SK-N-SH (cell line): ENCODE data around the gene SOAT2. TPM values are rescaled to one million over a fixed set of nuclear protein-coding genes. Genes with fewer than 3 reads are reported as not detected.
"Not testable (repeated sequence)": the region's sequence is repeated elsewhere in the genome, so short reads cannot be mapped to it uniquely, and the experiment has no call there.

Experiments
- CTCF ChIA-PET: fragments of 300-600, 350-600 bp; formaldehyde crosslinking; extraction: SDS; loops from one replicate; lab custom pipeline; 2021; lab: Yijun Ruan, JAX
- POLR2A ChIA-PET: fragments of 350-600 bp; sonication (Branson Sonifier 250); formaldehyde crosslinking; extraction: SDS; loops from one replicate; lab custom pipeline; 2020; ENCODE audit warnings: antibody characterized with exemption, inconsistent platforms; lab: Yijun Ruan, JAX
- DNase-seq: peaks from one replicate; pipeline ENCODE4 v3.0.0; 2012
- H2AFZ ChIP-seq: fragments of 200-600 bp; sonication (generic); 2 replicates; pipeline ENCODE4 v1.8.1; 2016; ENCODE audit warnings: antibody characterized with exemption, mild to moderate bottlenecking, low read depth
- H3F3A ChIP-seq: fragments of 200-600 bp; sonication (generic); replicated peaks from 2 replicates; pipeline ENCODE3; 2016; ENCODE audit warnings: antibody characterized with exemption, mild to moderate bottlenecking; ENCODE audit not compliant: insufficient read depth
- H3K27ac ChIP-seq, 2 experiments: fragments of 200-500 bp in 1 of 2; fragments of 200-600 bp in 1 of 2; sonication (Bioruptor generic) in 1 of 2; sonication (generic), shearing (Covaris generic) in 1 of 2; 2 replicates each; pipeline versions ENCODE4 v1.5.1 to v1.6.1; 2014 to 2016; ENCODE audit warnings: low read depth in 2 of 2, inconsistent platforms in 1 of 2, low read length in 1 of 2, mild to moderate bottlenecking in 1 of 2, mixed read lengths in 1 of 2
- H3K27me3 ChIP-seq: fragments of 200-600 bp; sonication (generic), shearing (Covaris generic); 2 replicates; pipeline ENCODE4 v1.6.1; 2016; ENCODE audit warnings: mixed run types; ENCODE audit not compliant: insufficient read depth
- H3K36me3 ChIP-seq, 2 experiments: fragments of 200-500 bp in 1 of 2; fragments of 200-600 bp in 1 of 2; sonication (Bioruptor generic) in 1 of 2; sonication (generic) in 1 of 2; replicated peaks in 1 of 2; 2 replicates each; pipeline versions ENCODE3 to v1.5.1; 2014 to 2016; ENCODE audit warnings: low read length in 1 of 2, mild to moderate bottlenecking in 1 of 2; ENCODE audit not compliant: insufficient read depth in 2 of 2, control insufficient read depth in 1 of 2
- H3K4me1 ChIP-seq, 2 experiments: fragments of 200-500 bp in 1 of 2; fragments of 200-600 bp in 1 of 2; sonication (Bioruptor generic) in 1 of 2; sonication (generic), shearing (Covaris generic) in 1 of 2; 2 replicates each; pipeline versions ENCODE4 v1.5.1 to v1.6.1; 2014 to 2016; ENCODE audit warnings: low read depth in 1 of 2, low read length in 1 of 2, mixed run types in 1 of 2; ENCODE audit not compliant: insufficient read depth in 2 of 2, control insufficient read depth in 1 of 2
- H3K4me2 ChIP-seq: fragments of 200-600 bp; sonication (generic), shearing (Covaris generic); 2 replicates; pipeline ENCODE4 v1.6.1; 2017; ENCODE audit warnings: mixed run types
- H3K4me3 ChIP-seq, 2 experiments: fragments of 200-500 bp in 1 of 2; fragments of 200-600 bp in 1 of 2; sonication (Bioruptor generic) in 1 of 2; sonication (generic), shearing (Covaris generic) in 1 of 2; 2 replicates each; pipeline versions ENCODE4 v1.5.1 to v1.8.1; 2014 to 2016; ENCODE audit warnings: low read depth in 2 of 2, inconsistent platforms in 1 of 2, low read length in 1 of 2, mild to moderate bottlenecking in 1 of 2, mixed read lengths in 1 of 2, moderate library complexity in 1 of 2
- H3K79me2 ChIP-seq: fragments of 200-600 bp; sonication (generic); 2 replicates; pipeline ENCODE4 v1.8.1; 2017; ENCODE audit warnings: mild to moderate bottlenecking; ENCODE audit not compliant: insufficient read depth
- H3K9ac ChIP-seq: fragments of 200-600 bp; sonication (generic); 2 replicates; pipeline ENCODE4 v1.6.1; 2017; ENCODE audit warnings: mixed run types
- H3K9me2 ChIP-seq: fragments of 200-600 bp; sonication (generic); 2 replicates; pipeline ENCODE4 v1.6.1; 2017; ENCODE audit warnings: mixed run types
- H3K9me3 ChIP-seq: fragments of 200-600 bp; sonication (generic); 2 replicates; pipeline ENCODE4 v1.6.1; 2017; ENCODE audit warnings: mixed run types, mild to moderate bottlenecking, moderate library complexity
- H4K20me1 ChIP-seq: fragments of 200-600 bp; sonication (generic); 2 replicates; pipeline ENCODE4 v1.6.1; 2017; ENCODE audit warnings: mild to moderate bottlenecking, mixed run types; ENCODE audit not compliant: insufficient read depth
- CHD2 ChIP-seq: fragments of 150-350 bp; IDR thresholded peaks from 2 replicates; pipeline ENCODE4 v1.6.1; 2018; ENCODE audit warnings: low read length; ENCODE audit not compliant: partially characterized antibody
- ELF1 ChIP-seq: IDR thresholded peaks from 2 replicates; pipeline ENCODE4 v1.4.0; 2012
- EP300 ChIP-seq, 2 experiments: IDR thresholded peaks; 2 replicates each; pipeline versions ENCODE4 v1.4.0 to v1.6.1; 2012; ENCODE audit warnings: borderline replicate concordance in 1 of 2, low read depth in 1 of 2, low read length in 1 of 2
- FOSL2 ChIP-seq: IDR thresholded peaks from 2 replicates; pipeline ENCODE4 v1.4.0; 2012; ENCODE audit warnings: low read depth, mild to moderate bottlenecking, moderate library complexity, borderline replicate concordance
- GABPA ChIP-seq: IDR thresholded peaks from 2 replicates; pipeline ENCODE4 v1.4.0; 2012; ENCODE audit warnings: low read depth, mild to moderate bottlenecking
- IRF3 ChIP-seq: fragments of 150-350 bp; IDR thresholded peaks from 2 replicates; pipeline ENCODE4 v1.6.1; 2016; ENCODE audit warnings: mild to moderate bottlenecking, low read depth, low read length
- JUND ChIP-seq: IDR thresholded peaks from 2 replicates; pipeline ENCODE4 v1.4.0; 2012
- MEF2A ChIP-seq: IDR thresholded peaks from 2 replicates; pipeline ENCODE4 v1.4.0; 2012; ENCODE audit warnings: low read depth, borderline replicate concordance
- NFIC ChIP-seq: IDR thresholded peaks from 2 replicates; pipeline ENCODE4 v1.4.0; 2012; ENCODE audit warnings: borderline replicate concordance
- PBX3 ChIP-seq: IDR thresholded peaks from 2 replicates; pipeline ENCODE4; 2012
- RCOR1 ChIP-seq: fragments of 150-350 bp; IDR thresholded peaks from 2 replicates; pipeline ENCODE4 v1.6.1; 2017; ENCODE audit warnings: antibody characterized with exemption, low read length
- SIN3A ChIP-seq: IDR thresholded peaks from 2 replicates; pipeline ENCODE4 v1.6.1; 2012; ENCODE audit warnings: low read depth, mild to moderate bottlenecking, low read length, moderate library complexity, borderline replicate concordance
- SMC3 ChIP-seq: IDR thresholded peaks from 2 replicates; pipeline ENCODE4 v1.6.1; 2012; ENCODE audit warnings: low read depth, low read length, improper control_type of control experiment
- TAF1 ChIP-seq: IDR thresholded peaks from 2 replicates; pipeline ENCODE4 v1.6.1; 2012; ENCODE audit warnings: low read depth, mild to moderate bottlenecking, low read length, moderate library complexity, borderline replicate concordance
- TCF12 ChIP-seq: IDR thresholded peaks from 2 replicates; pipeline ENCODE4 v1.4.0; 2012
- TEAD4 ChIP-seq: IDR thresholded peaks from 2 replicates; pipeline ENCODE4 v1.4.0; 2012; ENCODE audit warnings: mild to moderate bottlenecking, borderline replicate concordance; ENCODE audit not compliant: insufficient read depth
- YY1 ChIP-seq: IDR thresholded peaks from 2 replicates; pipeline ENCODE4 v1.4.0; 2012; ENCODE audit warnings: low read depth, mild to moderate bottlenecking
- ZBTB33 ChIP-seq: IDR thresholded peaks from 2 replicates; pipeline ENCODE4 v1.4.0; 2012; ENCODE audit warnings: low read depth, borderline replicate concordance
- WGBS: methylation state at CpG from one replicate; pipeline ENCODE4 v1.1.6; 2017; ENCODE audit warnings: low lambda C conversion rate; 5-methylcytosine and 5-hydroxymethylcytosine counted together
- polyA plus RNA-seq, 3 experiments: library from polyadenylated mRNA; depleted of rRNA; stranded (reverse); fragments of >200 nt; gene quantifications; 2 replicates each; pipeline ENCODE4 v1.2.3, GENCODE V29; 2012

The SOAT2 gene
- polyA plus RNA-seq, 1 of the 3 experiments (the other 2 are of a cell fraction), result 0.18 TPM

GRCh38 chr12:53094394-53094787 is 8.9 kb upstream of the SOAT2 start:
- Histone ChIP-seq H3F3A (peaks cover 24% of the 10 kb centered on the region), H2AFZ (no peak overlapping the region), H3K9ac (no peak overlapping the region), H3K27me3 (no peaks in the 10 kb centered on the region), H3K4me3 (no peak overlapping the region), H3K79me2 (peaks cover 4% of the 10 kb centered on the region; the same call in 1 of the 2 replicates), H4K20me1 (no peaks in the 10 kb centered on the region), H3K4me2 (no peak overlapping the region), H3K27ac (no peak overlapping the region), H3K4me1 (peaks cover 10 to 25% of the 10 kb centered on the region in 2 experiments; a peak in 2 of 4 replicates), H3K36me3 (no peaks in the 10 kb centered on the region), H3K9me3 (no peaks in the 10 kb centered on the region), H3K9me2 (no peaks in the 10 kb centered on the region)
- no peak for DNase-seq
- ChIA-PET CTCF (interaction anchor here (0.7 to 4.9 kb wide), 4 partner anchors 12 to 47 kb away, joined by 3 to 48 read pairs (median 4); partner anchors contain the start of gene SPRYD3), POLR2A (no interaction called here)
- TF ChIP-seq RCOR1 (no peak), ELF1 (no peak), PBX3 (no peak), TCF12 (no peak), IRF3 (no peak), SIN3A (no peak), MEF2A (no peak), ZBTB33 (no peak), GABPA (no peak), JUND (no peak), TEAD4 (no peak), YY1 (no peak), NFIC (no peak), EP300 (IDR thresholded peaks at IDR 0.05; ENCODE audit: borderline replicate concordance in 1 of 2, low read depth in 1 of 2, low read length in 1 of 2) (no peak), SMC3 (no peak), CHD2 (no peak), FOSL2 (no peak), TAF1 (no peak)
- WGBS, result 91% methylated on average over 6 of the region's 6 CpGs

GRCh38 chr12:53094796-53095595 is 8.3 kb upstream of the SOAT2 start:
- POLR2A ChIA-PET, H3K79me2 ChIP-seq, H3K4me2 ChIP-seq, H3K9me3 ChIP-seq, H4K20me1 ChIP-seq, H3K9ac ChIP-seq, H3K4me3 ChIP-seq, H3K9me2 ChIP-seq, H3K36me3 ChIP-seq, H3K27ac ChIP-seq, H2AFZ ChIP-seq, H3K27me3 ChIP-seq, DNase-seq: not testable (repeated sequence)
- 85% methylated on average over 5 of the region's 5 CpGs for WGBS
- Histone ChIP-seq H3K4me1 (peaks cover 10 to 25% of the 10 kb centered on the region in 2 experiments; a peak in 2 of 4 replicates), H3F3A (peaks cover 24% of the 10 kb centered on the region)
- CTCF ChIA-PET, result interaction anchor here (0.7 to 4.9 kb wide), 4 partner anchors 13 to 42 kb away, joined by 3 to 48 read pairs (median 6); no protein-coding TSS in a partner anchor

DNA sequence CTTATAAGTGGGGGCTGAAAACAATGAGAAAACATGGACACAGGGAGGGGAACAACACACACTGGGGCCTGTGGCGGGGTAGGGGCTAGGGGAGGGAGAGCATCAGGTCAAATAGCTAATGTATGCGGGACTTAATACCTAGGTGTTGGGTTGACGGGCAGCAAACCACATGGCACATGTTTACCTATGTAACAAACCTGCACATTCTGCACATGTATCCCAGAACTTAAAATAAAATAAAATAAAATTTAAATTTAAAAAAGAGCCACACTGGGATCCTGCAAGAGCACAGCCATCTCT is 7.7 kb upstream of the SOAT2 start:
- H3K27me3 ChIP-seq, H2AFZ ChIP-seq, H3K36me3 ChIP-seq, H3K4me3 ChIP-seq, H3K27ac ChIP-seq, H3K4me2 ChIP-seq, H3K9ac ChIP-seq, H3K9me2 ChIP-seq, POLR2A ChIA-PET, DNase-seq, H3K79me2 ChIP-seq, H4K20me1 ChIP-seq, H3K9me3 ChIP-seq: not testable (repeated sequence)
- 100% methylated on average over 3 of the region's 3 CpGs for WGBS
- Histone ChIP-seq H3F3A (peaks cover 28% of the 10 kb centered on the region), H3K4me1 (peaks cover 10 to 25% of the 10 kb centered on the region in 2 experiments; a peak in 2 of 4 replicates)
- CTCF ChIA-PET, result interaction anchor here (0.7 to 1.5 kb wide), 2 partner anchors 30 to 43 kb away, joined by 3 to 10 read pairs; no protein-coding TSS in a partner anchor
